K562 (cell line): ENCODE data around the gene POU2F1. TPM values are rescaled to one million over a fixed set of nuclear protein-coding genes. Genes with fewer than 3 reads are reported as not detected.

Experiments used
- ATAC-seq: fragments of 200-7000 bp; cut with Tn5 transposase; 3 replicates; pipeline ENCODE4 v1.9.1; 2020; ENCODE audit warnings: moderate library complexity
- BruUV-seq: library from RNA; stranded (reverse); fragments of 400-500 nt; replicated peaks from 2 replicates; lab custom pipeline; 2021; lab: Mats Ljungman, UMichigan
- CTCF ChIA-PET: fragments of 300-600 bp; formaldehyde crosslinking; extraction: SDS; loops from one replicate; lab custom pipeline; 2021; ENCODE audit warnings: low intra/inter-chr PET ratio; lab: Yijun Ruan, JAX
- POLR2A ChIA-PET: fragments of 300-600, 350-650 bp; sonication (Branson Sonifier 250); formaldehyde crosslinking; extraction: SDS; loops from one replicate; lab custom pipeline; 2021; ENCODE audit warnings: antibody characterized with exemption, inconsistent platforms; lab: Yijun Ruan, JAX
- DNase-seq, 4 experiments: peaks; one replicate each; pipeline versions ENCODE4 v3.0.0 to v3.0.0-alpha.2; 2011 to 2018; ENCODE audit warnings: low spot score in 3 of 4, mixed read lengths in 3 of 4; ENCODE audit errors: extremely low read depth in 1 of 4
- FAIRE-seq: peaks from 2 replicates; lab custom pipeline; 2011; peaks lifted over from hg19 to GRCh38; lab: Jason Lieb, UNC
- H2AFZ ChIP-seq: 2 replicates; pipeline ENCODE4 v1.6.0; 2011; ENCODE audit warnings: low read depth, low read length, control low read depth, inconsistent platforms
- H3K27ac ChIP-seq: fragments of 200-600 bp; 3 replicates; pipeline ENCODE4 v1.8.0; 2011; ENCODE audit warnings: low read depth, mild to moderate bottlenecking, control low read depth, inconsistent platforms, low read length, moderate library complexity, mixed read lengths; ENCODE audit errors: extremely low read depth
- H3K27me3 ChIP-seq, 2 experiments: fragments of 300-600 bp in 1 of 2; 2 replicates in 1 of 2; 3 replicates in 1 of 2; pipeline versions ENCODE4 v1.6.0 to v1.8.0; 2011; ENCODE audit warnings: inconsistent platforms in 2 of 2, low read length in 2 of 2, mild to moderate bottlenecking in 1 of 2, mixed read lengths in 1 of 2, moderate library complexity in 1 of 2; ENCODE audit not compliant: control insufficient read depth in 2 of 2, insufficient read depth in 2 of 2
- H3K36me3 ChIP-seq: fragments of 300-600 bp; 3 replicates; pipeline ENCODE4 v1.8.0; 2011; ENCODE audit warnings: mild to moderate bottlenecking, low read length, inconsistent platforms; ENCODE audit not compliant: control insufficient read depth, insufficient read depth
- H3K4me1 ChIP-seq, 2 experiments: fragments of 200-600 bp in 1 of 2; replicated peaks in 1 of 2; 2 replicates in 1 of 2; 3 replicates in 1 of 2; pipeline versions ENCODE4 v1.5.1 to v1.8.0; 2011; ENCODE audit warnings: inconsistent platforms in 2 of 2, low read length in 2 of 2, mild to moderate bottlenecking in 1 of 2, mixed read lengths in 1 of 2, moderate library complexity in 1 of 2; ENCODE audit not compliant: control insufficient read depth in 2 of 2, insufficient read depth in 2 of 2
- H3K4me2 ChIP-seq: 2 replicates; pipeline ENCODE4 v1.6.1; 2011; ENCODE audit warnings: low read length, control low read depth, inconsistent platforms, mixed read lengths; ENCODE audit not compliant: insufficient read depth
- H3K4me3 ChIP-seq: fragments of 200-600 bp; sonication (generic), shearing (Covaris generic); 2 replicates; pipeline ENCODE4 v1.5.1; 2016; ENCODE audit warnings: control low read depth, inconsistent platforms
- H3K79me2 ChIP-seq: fragments of 200-600 bp; 3 replicates; pipeline ENCODE4 v1.8.0; 2011; ENCODE audit warnings: low read length, inconsistent platforms; ENCODE audit not compliant: control insufficient read depth, insufficient read depth
- H3K9ac ChIP-seq, 2 experiments: 2 replicates each; pipeline versions ENCODE4 v1.6.0 to v1.6.1; 2011; ENCODE audit warnings: low read depth in 2 of 2, low read length in 2 of 2, control low read depth in 1 of 2, inconsistent platforms in 1 of 2, mild to moderate bottlenecking in 1 of 2, mixed read lengths in 1 of 2; ENCODE audit not compliant: insufficient read depth in 1 of 2
- H3K9me1 ChIP-seq: one replicate; pipeline ENCODE4 v1.6.0; 2011; ENCODE audit warnings: inconsistent platforms, mild to moderate bottlenecking, low read length, moderate library complexity; ENCODE audit not compliant: control insufficient read depth, insufficient read depth
- H3K9me3 ChIP-seq: replicated peaks from 2 replicates; pipeline ENCODE4 v1.5.1; 2011; ENCODE audit warnings: low read depth, low read length, inconsistent platforms; ENCODE audit not compliant: control insufficient read depth, insufficient read depth
- H4K20me1 ChIP-seq: replicated peaks from 2 replicates; pipeline ENCODE4 v1.6.1; 2011; ENCODE audit warnings: low read length, inconsistent platforms, mixed read lengths; ENCODE audit not compliant: control insufficient read depth, insufficient read depth
- COPS2 ChIP-seq: fragments of 450-650 bp; conservative IDR thresholded peaks from 2 replicates; pipeline ENCODE4 v1.6.1; 2016; ENCODE audit warnings: mild to moderate bottlenecking, moderate library complexity
- CREB1 ChIP-seq, 2 experiments: sonication (generic) in 1 of 2; formaldehyde crosslinking in 1 of 2; IDR thresholded peaks; 2 replicates each; pipeline versions ENCODE4 v1.6.1 to v1.8.0; 2012 to 2022; ENCODE audit warnings: inconsistent platforms in 1 of 2, mild to moderate bottlenecking in 1 of 2, missing genetic modification reagents in 1 of 2, moderate library complexity in 1 of 2
- DIDO1 ChIP-seq: fragments of 450-650 bp; IDR thresholded peaks from 2 replicates; pipeline ENCODE4 v1.6.1; 2016; ENCODE audit warnings: low read depth, missing biosample characterization, missing genetic modification characterization
- GTF2F1 ChIP-seq: IDR thresholded peaks from 2 replicates; pipeline ENCODE4 v1.6.1; 2011; ENCODE audit warnings: low read depth, low read length, improper control_type of control experiment
- HEY1 ChIP-seq: fragments of 250-450 bp; sonication (Bioruptor Pico); IDR thresholded peaks from 2 replicates; pipeline ENCODE4 v1.5.0; 2020; ENCODE audit warnings: mild to moderate bottlenecking, moderate library complexity, borderline replicate concordance
- ILF3 ChIP-seq: fragments of 450-650 bp; IDR thresholded peaks from 2 replicates; pipeline ENCODE4 v1.6.1; 2018; ENCODE audit warnings: antibody characterized with exemption, mild to moderate bottlenecking, moderate library complexity, borderline replicate concordance
- KAT2B ChIP-seq: IDR thresholded peaks from one replicate; pipeline ENCODE4 v1.6.1; 2012; ENCODE audit warnings: low read depth, mild to moderate bottlenecking, control low read depth, inconsistent platforms, low read length, moderate library complexity
- KLF6 ChIP-seq: fragments of 250-450 bp; sonication (Bioruptor Pico); IDR thresholded peaks from 2 replicates; pipeline ENCODE4 v1.4.0; 2020; ENCODE audit warnings: mild to moderate bottlenecking, moderate library complexity, borderline replicate concordance
- PHF21A ChIP-seq: fragments of 450-650 bp; IDR thresholded peaks from 2 replicates; pipeline ENCODE4 v1.6.1; 2017; ENCODE audit warnings: low read depth, borderline replicate concordance
- POLR3A ChIP-seq: IDR thresholded peaks from 2 replicates; pipeline ENCODE4 v1.6.1; 2011; ENCODE audit warnings: borderline replicate concordance, mild to moderate bottlenecking, moderate library complexity; ENCODE audit not compliant: insufficient read length, insufficient read depth; ENCODE audit errors: extremely low read depth
- TEAD4 ChIP-seq, 2 experiments: sonication (generic) in 1 of 2; formaldehyde crosslinking in 1 of 2; IDR thresholded peaks; 2 replicates each; pipeline versions ENCODE4 v1.6.1 to v1.8.0; 2012 to 2022; ENCODE audit warnings: borderline replicate concordance in 1 of 2, inconsistent platforms in 1 of 2, low read length in 1 of 2, mild to moderate bottlenecking in 1 of 2, missing genetic modification reagents in 1 of 2
- YBX1 ChIP-seq: fragments of 450-650 bp; IDR thresholded peaks from 2 replicates; pipeline ENCODE4 v1.7.1; 2016; ENCODE audit warnings: mild to moderate bottlenecking
- ZBTB17 ChIP-seq: fragments of 450-650 bp; formaldehyde crosslinking; IDR thresholded peaks from 2 replicates; pipeline ENCODE4 v1.4.0; 2020; ENCODE audit warnings: mild to moderate bottlenecking
- ZFPM2 ChIP-seq: fragments of 250-450 bp; sonication (Bioruptor Pico); IDR thresholded peaks from 2 replicates; pipeline ENCODE4 v1.5.1; 2022; ENCODE audit warnings: mild to moderate bottlenecking
- ZNF232 ChIP-seq: sonication (generic); formaldehyde crosslinking; IDR thresholded peaks from 2 replicates; pipeline ENCODE4 v1.8.0; 2022; ENCODE audit warnings: mild to moderate bottlenecking, missing genetic modification reagents
- ZNF584 ChIP-seq: fragments of 200-800 bp; sonication (Bioruptor generic); IDR thresholded peaks from 2 replicates; pipeline ENCODE4 v1.6.1; 2016; ENCODE audit warnings: low read depth, mild to moderate bottlenecking, missing genetic modification characterization, missing compliant biosample characterization
- ZNF75A ChIP-seq: fragments of 450-650 bp; formaldehyde crosslinking; IDR thresholded peaks from 2 replicates; pipeline ENCODE4 v1.4.0; 2020; ENCODE audit warnings: mild to moderate bottlenecking
- WGBS: fragments of 100-300 bp; shearing (Covaris generic); methylation state at CpG from one replicate; pipeline ENCODE4 v1.1.6; 2016; ENCODE audit warnings: low coverage, mixed read lengths; ENCODE audit not compliant: insufficient coverage; ENCODE audit errors: missing lambda C conversion rate; 5-methylcytosine and 5-hydroxymethylcytosine counted together
- in situ Hi-C: fragments of 300-500 bp; cut with MboI; formaldehyde crosslinking; loops from 4 replicates; pipeline ENCODE4 v1.15.0; 2018; ENCODE audit warnings: inconsistent platforms, mixed read lengths
- intact Hi-C: fragments of 100-400 bp; cut with micrococcal nuclease; formaldehyde crosslinking; loops from 2 replicates; pipeline ENCODE4 v1.14.2; 2022
- polyA plus RNA-seq, 8 experiments: library from polyadenylated mRNA; depleted of rRNA in 4 of 8; stranded (reverse) in 5 of 8; unstranded in 3 of 8; fragments of >200 nt; fragmentation: Nextera tagmentation in 2 of 8; fragmentation: Illumina TruSeq in 1 of 8; extraction: Ambion mirVana in 2 of 8; extraction: Trizol in 1 of 8; gene quantifications; 2 replicates each; pipeline versions ENCODE4 v1.2.1 to v1.2.3, GENCODE V29; 2011 to 2014; ENCODE audit warnings: inconsistent platforms in 1 of 8, missing spikeins in 1 of 8
- total RNA-seq, 7 experiments: library from RNA; depleted of rRNA in 6 of 7; stranded (reverse); fragments of >200 nt in 6 of 7; fragmentation: Illumina TruSeq in 2 of 7; extraction: Trizol in 2 of 7; gene quantifications; 2 replicates each; pipeline versions ENCODE4 v1.2.1 to v1.2.3, GENCODE V29; 2011 to 2021; ENCODE audit warnings: low replicate concordance in 1 of 7
- TF ChIP-seq, protein P1 (sequence below), 2 experiments: fragments of 450-650 bp in 1 of 2; sonication (generic) in 1 of 2; formaldehyde crosslinking in 1 of 2; IDR thresholded peaks in 1 of 2; conservative IDR thresholded peaks in 1 of 2; 2 replicates each; pipeline versions ENCODE4 v1.6.1 to v1.8.1; 2016 to 2023; ENCODE audit warnings: mild to moderate bottlenecking in 2 of 2, moderate library complexity in 2 of 2, inconsistent platforms in 1 of 2, missing genetic modification reagents in 1 of 2

The POU2F1 gene
- total and polyA plus RNA-seq, 9 of the 15 experiments (the other 6 are each of a cell fraction or from before 2014, with no cell fraction given): 2.6 to 22.3 (median 8.8) TPM

DNA sequence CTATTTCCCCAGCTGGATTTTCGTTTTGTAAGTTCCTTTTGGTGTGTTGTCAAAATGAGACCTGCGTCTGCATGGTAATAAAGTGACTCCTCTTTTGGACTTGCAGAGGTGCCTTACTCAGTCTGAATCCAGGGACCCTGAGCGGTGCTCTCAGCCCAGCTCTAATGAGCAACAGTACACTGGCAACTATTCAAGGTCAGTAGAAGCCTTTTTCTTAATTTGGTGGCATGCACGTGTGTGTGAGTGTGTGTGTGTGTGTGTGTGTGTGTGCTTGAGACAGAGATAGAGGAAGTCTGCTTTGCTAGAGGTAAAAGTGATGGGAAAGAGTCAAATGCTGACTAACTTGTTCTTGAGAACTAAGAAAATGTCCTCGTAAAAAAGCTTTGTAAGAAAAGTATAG, 192.2 kb downstream of the POU2F1 start:
- ATAC-seq (no peak; the same call in 2 of the 3 replicates), FAIRE-seq (no peak), DNase-seq (no peak)
- Histone ChIP-seq H3K4me3 (no peak overlapping the region), H3K27me3 (no peaks in the 10 kb centered on the region), H3K4me2 (no peak overlapping the region), H3K9me3 (no peaks in the 10 kb centered on the region), H4K20me1 (no peaks in the 10 kb centered on the region), H3K9me1 (no peaks in the 10 kb centered on the region), H3K9ac (no peak overlapping the region), H3K27ac (no peak overlapping the region), H3K36me3 (peaks cover 19% of the 10 kb centered on the region), H3K79me2 (no peaks in the 10 kb centered on the region), H2AFZ (no peak overlapping the region), H3K4me1 (0 out of 5 replicates have a peak, but pooled peaks cover 0 to 2% of the 10 kb centered on the region in 2 experiments)
- in situ Hi-C loops: no loop called here
- CTCF ChIA-PET: no interaction called here
- TF ChIP-seq ZBTB17 (CRISPR knock-in tag): no peak
- TF ChIP-seq DIDO1 (tag): no peak
- no peak for TF ChIP-seq ZNF75A (CRISPR knock-in tag)
- TF ChIP-seq YBX1: no peak
- no peak for TF ChIP-seq ZFPM2
- no peak for TF ChIP-seq KLF6 (CRISPR knock-in tag)
- TF ChIP-seq, protein P1, sequence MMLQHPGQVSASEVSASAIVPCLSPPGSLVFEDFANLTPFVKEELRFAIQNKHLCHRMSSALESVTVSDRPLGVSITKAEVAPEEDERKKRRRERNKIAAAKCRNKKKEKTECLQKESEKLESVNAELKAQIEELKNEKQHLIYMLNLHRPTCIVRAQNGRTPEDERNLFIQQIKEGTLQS (IDR thresholded peaks at IDR 0.05): no peak
- TF ChIP-seq, protein P1 (CRISPR knock-in tag; conservative IDR thresholded peaks at IDR 0.05): no peak
- TF ChIP-seq TEAD4 (IDR thresholded peaks at IDR 0.05; ENCODE audit: low read length): no peak
- no peak for TF ChIP-seq TEAD4 (CRISPR knock-in tag; IDR thresholded peaks at IDR 0.05; ENCODE audit: borderline replicate concordance)
- no peak for TF ChIP-seq GTF2F1
- TF ChIP-seq KAT2B: no peak
- no peak for TF ChIP-seq PHF21A
- no peak for TF ChIP-seq HEY1 (CRISPR knock-in tag)
- no peak for TF ChIP-seq CREB1 (IDR thresholded peaks at IDR 0.05)
- TF ChIP-seq CREB1 (CRISPR knock-in tag; IDR thresholded peaks at IDR 0.05): no peak
- no peak for TF ChIP-seq ZNF232 (CRISPR knock-in tag)
- no peak for TF ChIP-seq ZNF584
- no peak for TF ChIP-seq ILF3
- TF ChIP-seq COPS2: no peak
- TF ChIP-seq POLR3A: no peak
- WGBS: 59% methylated on average over 5 of the region's 5 CpGs
- BruUV-seq: no TSS peak
- intact Hi-C loops: no loop called here
- POLR2A ChIA-PET: interaction anchor here (1.6 kb wide), 1 partner anchor 12 kb away, joined by 7 read pairs; no protein-coding TSS in a partner anchor
